GM18909 (cell line): ENCODE results near the gene STAC2.
"Not testable (repeated sequence)": the region's sequence is repeated elsewhere in the genome, so short reads cannot be mapped to it uniquely, and the experiment has no call there.

ENCODE experiments used
- ATAC-seq: cut with Tn5 transposase; IDR thresholded peaks from one replicate; pipeline ENCODE4 v1.9.1; 2021; ENCODE audit warnings: mild to moderate bottlenecking; ENCODE audit not compliant: unreplicated experiment, poor library complexity

Gene STAC2, protein sequence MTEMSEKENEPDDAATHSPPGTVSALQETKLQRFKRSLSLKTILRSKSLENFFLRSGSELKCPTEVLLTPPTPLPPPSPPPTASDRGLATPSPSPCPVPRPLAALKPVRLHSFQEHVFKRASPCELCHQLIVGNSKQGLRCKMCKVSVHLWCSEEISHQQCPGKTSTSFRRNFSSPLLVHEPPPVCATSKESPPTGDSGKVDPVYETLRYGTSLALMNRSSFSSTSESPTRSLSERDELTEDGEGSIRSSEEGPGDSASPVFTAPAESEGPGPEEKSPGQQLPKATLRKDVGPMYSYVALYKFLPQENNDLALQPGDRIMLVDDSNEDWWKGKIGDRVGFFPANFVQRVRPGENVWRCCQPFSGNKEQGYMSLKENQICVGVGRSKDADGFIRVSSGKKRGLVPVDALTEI

DNA sequence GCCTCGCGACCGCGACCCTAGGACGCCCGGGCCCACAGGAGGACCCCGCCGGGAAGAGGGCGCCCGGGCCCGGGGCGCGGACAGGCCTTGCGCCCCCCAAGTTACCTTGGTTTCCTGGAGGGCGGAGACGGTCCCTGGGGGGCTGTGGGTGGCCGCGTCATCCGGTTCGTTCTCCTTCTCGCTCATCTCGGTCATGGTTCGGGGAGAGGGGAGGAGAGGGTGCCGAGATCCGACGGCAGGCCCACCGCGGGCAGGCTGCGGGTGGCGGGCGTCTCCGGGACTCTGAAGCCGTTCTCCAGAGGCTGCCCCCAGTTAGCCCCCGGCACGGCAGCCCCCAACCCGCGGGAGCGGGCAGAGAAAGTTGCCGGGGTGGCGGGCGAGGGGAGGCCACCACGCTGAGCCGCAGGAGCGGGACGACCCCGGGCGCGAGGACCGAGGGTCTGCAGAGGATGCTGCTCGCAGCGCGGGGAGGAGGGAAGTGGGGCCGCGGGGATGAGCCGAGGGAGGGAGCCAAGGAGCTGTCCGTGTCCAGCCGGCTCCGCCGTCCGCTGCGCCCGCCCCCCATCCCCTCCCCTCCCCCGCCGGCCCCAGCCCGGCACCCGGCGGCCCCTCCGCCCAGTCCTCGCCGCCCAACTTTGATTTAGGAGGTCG, at the start of gene STAC2:
TSS of gene STAC2 (minus strand) at position 638 of the 651 bp plus-strand sequence. CDS start at position 195, 443 bp downstream.
- no peak for ATAC-seq

DNA sequence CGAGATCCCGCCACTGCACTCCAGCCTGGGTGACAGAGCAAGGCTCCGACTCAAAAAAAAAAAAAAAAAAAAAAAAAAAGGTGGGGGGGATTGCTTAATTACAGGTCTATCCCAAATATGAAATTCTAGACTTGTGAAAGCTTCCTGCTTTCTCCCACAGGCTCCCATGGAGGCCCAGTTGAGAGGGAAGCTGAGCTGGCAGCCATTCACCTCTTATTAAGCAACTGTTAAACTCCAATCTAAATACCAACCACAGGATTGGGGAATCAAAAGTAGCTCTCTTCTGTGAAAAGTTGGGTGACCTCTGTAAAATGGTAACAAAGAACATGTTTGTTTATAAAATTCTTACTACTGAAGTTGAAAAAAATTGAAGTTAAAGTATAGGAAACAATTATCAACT, 45.8 kb upstream of the STAC2 start:
- no peak for ATAC-seq

DNA sequence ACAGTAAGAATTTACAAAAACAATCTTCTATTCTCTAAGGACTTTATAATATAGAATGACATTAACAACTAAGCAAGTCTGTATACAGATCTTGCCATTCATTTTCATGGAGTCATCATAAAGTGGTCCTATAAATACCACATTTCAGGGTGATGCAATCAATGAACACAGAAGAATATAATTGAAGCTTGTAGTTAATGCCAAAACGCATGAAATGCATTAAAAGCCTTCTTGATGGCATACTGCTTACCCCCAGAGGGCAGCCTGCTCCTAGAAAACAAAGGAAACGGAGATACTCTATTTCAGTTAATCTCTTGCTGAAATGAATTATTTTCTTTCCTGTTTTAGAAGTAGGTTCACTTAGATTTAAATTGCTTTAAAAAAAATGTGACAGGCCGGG, 45.2 kb upstream of the STAC2 start:
- no peak for ATAC-seq

DNA sequence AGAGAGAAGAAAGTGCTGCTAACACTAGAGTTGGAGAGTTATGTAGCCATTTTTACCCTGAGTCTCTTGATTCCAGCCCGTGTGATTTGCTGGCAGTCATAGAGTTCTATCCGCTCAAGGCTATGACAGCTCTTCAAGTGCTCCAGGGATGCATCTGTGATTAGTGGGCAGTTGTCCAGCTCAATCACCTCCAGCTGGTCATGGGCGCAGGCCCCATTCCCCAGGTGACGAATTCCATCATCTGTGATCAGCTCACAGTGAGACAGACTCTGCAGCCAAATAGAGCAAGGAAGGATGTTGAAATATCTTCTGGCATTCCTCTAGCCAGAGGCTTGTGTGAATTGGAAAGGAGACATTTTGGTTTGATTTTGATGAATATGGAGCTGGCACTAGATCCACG, 38.4 kb upstream of the STAC2 start:
- ATAC-seq = no peak

DNA sequence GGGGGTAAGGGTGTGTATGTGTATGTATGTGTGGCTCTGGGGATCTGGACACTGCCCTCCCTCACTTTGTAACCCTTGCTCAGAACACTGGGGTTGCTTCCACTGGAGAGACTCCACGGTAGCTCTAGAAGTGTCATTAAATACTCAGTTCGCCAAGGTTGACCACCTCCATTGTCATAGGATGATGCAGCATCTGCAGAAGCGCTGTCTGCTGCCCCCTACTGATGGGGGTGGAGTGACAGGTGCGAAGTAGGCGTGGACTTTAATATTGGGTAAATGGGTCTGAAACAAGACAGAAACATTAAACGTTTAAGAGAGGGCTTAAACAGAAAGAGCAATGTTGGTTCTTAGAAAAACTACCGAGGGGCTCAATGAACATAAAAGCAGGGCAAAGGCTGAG, 35.5 kb upstream of the STAC2 start:
- ATAC-seq = no peak

DNA sequence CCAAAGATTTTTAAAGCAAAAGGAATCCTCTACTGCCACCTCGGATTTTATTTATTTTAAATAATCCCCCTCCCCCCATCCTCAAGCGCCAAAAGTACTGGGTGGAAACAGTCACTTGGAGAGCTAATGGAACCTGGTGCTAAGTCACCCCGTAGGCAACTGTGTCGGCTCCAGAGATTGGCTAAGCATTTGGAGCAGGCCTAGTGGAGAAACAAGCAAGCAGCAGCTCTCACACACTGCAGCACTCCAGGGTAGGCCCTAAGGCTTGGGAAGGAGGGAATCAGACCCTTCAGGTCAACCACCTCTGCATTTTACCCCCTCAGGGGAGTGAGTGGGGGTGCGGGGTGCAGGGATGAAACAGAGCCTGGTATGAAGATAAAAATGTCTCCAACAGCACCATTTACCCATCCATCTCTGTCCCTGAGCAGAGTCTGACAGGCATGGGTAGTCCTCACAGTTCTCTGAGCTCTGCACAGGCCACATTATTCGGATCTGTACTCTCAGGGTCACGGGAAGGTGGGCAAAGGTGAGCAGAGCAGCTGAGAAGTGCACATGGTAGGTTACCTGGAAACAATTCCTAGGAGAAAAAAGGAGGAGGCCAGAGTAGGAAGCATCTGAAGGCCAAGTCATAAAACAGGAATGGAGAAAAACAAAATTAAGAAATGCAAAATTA, 27.2 kb upstream of the STAC2 start:
- ATAC-seq = no peak

DNA sequence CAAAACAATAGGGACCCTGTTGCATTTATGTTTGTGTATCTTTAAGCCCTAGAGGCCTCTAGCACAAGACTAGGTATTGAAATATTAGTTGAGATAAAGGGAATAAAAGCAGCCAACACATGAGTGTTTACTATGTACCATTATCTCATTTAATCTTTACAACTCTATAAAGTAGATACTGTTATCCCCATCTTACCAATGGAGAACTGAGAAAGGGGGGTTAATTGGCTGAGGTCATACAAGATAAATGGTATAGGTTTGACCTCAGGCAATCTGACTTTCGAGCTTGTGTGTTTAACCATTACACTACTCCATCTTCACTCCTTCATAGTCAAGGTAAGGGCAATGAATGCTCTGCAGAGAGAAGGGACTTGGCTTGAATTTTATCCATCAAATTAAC, 26.3 kb upstream of the STAC2 start:
- ATAC-seq = no peak

DNA sequence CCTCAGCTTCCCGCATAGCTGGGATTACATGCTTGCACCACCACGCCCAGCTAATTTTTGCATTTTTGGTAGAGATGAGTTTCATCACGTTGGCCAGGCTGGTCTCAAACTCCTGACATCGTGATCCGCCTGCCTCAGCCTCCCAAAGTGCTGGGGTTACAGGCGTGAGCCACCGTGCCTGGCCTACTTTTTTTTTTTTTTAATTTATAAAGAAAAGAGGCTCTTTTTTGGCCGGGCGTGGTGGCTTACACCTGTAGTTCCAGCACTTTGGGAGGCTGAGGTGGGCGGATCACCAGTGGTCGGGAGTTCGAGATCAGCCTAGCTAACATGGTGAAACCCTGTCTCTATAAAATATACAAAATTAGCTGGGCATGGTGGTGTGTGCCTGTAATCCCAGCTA, 24.3 kb upstream of the STAC2 start:
- ATAC-seq = not testable (repeated sequence)

DNA sequence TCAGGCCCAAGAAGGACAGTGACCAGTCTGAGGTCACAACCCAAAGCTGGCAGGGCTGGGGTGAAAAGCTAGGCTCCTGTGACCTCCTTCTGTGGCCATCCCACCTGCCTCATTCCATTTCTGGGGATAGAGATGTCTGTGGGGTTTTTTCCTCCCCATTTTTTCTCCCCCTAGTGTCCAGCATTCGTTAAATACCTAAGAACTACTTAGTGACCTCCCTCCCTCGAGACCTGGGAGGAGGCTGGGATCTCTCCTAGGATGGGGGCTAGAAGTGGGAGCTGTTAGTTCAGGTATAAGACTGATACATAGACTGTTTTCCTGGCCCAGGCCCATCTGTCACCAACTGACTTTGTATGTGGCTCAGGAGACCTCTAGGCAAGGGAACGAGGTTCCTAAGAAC, 20.5 kb upstream of the STAC2 start:
- no peak for ATAC-seq

DNA sequence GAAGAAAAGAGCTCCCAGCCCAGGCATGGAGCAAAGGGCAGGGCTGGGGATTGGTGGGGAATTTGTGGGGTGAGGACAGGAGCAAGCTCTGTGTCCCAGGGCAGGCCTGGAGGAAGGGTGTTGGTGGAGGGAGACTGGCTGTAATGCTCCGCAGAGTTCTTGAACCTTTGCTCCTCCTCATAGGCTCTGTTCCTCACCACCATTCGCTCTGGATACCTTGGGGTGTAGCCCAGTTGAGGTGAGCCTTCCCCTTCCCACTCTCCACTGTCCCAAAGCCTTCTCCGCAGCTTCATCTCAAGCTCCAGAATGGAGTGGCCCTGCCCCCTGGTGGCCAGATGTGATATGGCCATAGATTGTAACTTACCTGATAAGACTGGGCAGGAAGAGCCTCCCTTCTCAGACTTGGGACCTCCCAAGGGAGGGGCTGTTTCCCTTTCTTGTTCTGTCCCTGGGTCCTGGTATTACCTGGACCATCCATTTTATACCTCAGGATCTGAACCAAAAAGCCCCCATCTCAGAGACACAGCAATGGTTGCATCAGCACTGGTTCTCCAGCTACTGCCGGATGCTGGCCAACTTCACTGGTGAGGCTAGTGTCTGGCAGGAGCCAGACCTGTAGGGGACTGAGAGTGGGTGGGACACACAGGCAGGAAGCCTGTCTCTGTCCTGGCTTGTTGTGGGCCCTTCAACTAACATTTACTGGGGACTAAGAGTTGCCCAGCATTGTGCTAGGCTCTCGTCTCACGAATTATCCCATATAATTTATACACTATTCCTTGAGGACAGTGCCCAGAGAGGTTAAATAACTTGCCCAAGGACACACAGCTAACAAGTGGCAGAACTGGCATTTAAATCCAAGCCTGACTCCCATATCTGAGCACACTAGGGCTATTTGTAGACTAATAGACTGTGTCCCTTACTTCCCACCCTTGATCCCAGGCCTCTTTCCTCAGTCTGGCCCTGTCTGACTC, 19.1 kb upstream of the STAC2 start:
- peak; percentile 64 for ATAC-seq

DNA sequence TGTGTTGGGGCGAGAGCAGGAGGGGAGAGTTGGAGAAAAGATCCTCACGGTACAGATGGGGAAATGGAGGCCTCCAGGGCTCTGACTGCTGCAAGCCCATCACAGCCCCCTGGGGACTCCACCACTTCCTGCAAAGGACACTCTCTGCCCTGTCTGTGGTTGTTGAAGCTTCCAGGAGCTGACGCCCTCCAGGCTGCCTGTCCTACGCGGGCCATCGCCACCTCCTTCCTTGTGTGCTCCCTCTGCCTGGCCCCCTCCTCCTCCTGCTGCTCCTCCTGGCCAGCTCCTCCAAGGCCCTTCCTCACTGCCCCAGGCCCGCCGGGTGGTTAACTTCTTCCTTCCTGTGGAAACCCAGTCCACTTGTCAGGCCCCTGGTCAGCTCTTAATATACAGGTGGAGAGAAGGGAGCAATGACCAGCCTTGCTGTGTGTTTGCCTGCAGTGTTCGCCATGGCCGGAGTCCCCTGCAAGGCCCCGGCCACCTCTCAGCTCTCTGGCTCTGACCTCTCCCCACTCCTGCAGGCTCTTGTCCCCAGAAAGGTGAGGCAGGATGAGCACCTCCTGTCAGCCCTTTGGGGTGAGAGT, 18.4 kb upstream of the STAC2 start:
- ATAC-seq = no peak

DNA sequence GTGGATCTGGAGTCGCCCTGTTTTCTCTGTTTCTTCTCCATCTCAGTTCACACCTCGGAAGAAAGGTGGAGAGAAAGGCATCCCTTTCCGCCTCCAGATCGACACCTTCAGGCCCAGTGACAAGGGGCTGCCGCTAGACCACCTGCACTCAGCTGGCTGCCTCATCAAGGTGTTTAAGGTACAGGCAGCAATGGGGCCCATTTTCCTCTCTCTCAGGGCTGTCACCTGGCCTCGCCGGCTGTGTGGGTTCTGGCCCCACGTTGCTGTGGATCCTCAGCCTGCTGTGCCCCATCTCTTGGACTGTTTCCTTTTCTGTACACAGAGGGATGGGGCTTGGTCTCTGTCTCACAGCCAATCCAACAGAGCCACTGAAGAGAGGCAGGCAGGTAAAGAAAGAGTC, 17.4 kb upstream of the STAC2 start:
- ATAC-seq = no peak

DNA sequence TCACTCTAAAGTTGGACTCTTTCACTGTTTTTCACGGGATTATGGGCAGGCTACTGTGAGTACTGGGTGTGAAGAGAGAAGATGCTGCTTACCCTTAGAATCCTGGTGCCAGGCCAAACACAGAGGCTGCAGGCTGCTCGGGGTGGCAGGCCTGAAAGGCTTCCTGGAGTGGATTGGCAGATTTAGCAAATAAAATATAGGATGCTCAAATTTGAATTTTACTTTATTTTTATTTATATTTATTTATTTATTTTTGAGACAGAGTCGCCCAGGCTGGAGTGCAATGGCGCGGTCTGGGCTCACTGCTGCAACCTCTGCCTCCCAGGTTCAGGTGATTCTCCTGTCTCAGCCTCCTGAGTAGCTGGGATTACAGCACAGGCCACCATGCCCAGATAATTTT, 14.9 kb upstream of the STAC2 start:
- no peak for ATAC-seq

DNA sequence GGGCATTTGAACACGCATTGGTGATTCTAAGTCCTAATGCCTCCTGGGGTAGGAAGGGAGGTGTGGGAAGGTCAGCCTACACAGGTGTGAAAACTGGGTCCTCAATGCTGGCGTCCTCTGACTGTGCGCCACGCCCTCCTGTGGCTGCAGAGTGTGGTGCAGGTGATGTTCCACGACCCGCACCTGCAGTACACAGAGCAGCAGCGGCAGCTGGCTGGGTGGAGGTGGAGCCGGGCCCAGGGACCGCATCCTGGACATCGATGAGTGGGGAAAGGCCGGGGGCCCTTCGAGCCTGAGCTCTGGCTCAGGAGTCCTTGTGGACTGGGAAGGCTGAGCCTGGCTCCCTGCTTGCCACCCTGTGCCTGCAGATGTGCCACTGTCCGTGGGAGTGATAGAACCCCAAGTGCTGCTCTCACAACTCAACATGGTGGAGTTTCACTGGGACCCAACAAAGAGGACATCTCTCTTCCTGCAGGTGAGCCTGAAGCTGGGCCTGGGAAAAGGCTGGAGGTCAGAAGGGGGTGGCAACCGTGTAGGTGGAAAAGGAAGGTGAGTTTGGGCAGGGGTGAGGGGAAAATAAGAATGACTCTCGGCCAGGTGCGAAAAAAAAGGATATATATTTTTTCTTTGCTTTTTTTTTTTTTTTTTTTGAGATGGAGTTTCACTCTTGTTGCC, 14.0 kb upstream of the STAC2 start:
- ATAC-seq = peak; percentile 46

DNA sequence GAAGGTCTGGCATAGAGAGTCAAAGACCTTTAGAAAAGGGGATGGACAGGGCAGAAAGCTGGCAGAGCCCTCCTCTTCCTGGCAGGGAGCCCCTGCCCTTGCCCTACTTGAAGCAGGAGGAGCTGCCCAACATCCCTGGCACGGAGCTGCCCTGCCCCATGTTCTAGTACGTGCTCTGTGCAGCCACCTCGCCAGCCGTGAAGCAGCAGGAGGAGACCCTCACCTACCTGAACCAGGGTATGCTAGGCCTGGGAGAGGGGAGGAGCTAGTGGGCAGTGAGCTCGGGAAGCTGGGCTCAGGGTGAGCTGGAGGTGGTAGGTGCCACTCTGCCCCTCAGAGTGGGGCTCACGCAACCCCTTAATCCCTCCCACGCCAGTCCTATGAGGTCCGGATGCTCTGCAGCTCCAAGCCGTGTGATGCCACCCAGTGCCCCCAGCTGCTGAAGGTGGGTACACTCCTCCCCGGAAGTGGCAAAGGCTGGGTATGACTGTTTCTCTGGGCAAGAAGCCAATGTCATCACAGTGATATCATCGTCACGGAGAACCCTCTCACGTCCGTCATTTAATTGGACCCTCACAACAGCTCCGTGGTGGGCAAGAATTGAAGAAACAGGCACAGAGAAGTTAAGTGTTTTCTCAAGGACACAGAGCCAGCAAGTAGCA, 12.7 kb upstream of the STAC2 start:
- ATAC-seq = no peak

DNA sequence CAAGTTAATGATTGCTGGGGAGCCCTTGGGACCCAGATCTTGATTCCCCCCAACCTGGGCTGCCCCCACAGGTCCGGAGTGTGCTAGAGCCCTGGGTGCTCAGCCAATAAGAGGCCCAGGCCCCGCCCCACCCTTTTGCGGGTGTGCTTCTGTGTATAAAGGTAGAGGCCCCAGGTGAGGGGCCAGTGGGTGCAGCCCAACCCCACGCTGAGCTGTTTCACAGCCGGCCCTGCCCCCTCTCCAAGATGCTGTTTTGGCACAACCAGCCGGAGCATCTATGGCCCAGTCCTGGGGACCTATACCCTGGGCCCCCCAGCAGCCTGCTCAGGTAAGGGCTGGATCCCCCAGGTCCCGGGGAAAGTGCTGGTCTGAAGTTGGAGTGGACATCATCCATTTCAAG, 11.8 kb upstream of the STAC2 start:
- no peak for ATAC-seq

DNA sequence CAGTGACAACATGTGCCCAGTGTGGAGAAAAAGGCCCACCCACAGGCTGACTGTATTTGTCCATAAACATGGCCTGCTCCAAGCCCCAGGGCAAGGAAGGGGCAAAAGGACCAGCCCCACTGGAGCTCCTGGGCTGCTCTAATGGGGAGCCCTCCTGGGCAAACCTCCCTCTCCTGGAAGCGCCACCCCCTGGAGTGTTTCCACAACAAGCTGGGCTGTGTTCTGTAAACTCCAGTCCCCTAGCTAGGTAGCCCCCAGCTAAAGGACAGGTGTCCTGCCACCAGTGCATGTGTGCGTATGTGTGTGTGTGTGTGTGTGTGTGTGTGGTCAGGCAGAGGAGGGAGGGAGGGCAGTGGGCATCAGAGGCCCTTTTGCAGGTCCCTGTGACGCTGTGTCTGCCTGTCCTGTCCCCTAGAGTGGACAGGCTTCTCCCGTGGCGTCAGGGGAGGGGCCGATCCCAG, 11.3 kb upstream of the STAC2 start:
- no peak for ATAC-seq

DNA sequence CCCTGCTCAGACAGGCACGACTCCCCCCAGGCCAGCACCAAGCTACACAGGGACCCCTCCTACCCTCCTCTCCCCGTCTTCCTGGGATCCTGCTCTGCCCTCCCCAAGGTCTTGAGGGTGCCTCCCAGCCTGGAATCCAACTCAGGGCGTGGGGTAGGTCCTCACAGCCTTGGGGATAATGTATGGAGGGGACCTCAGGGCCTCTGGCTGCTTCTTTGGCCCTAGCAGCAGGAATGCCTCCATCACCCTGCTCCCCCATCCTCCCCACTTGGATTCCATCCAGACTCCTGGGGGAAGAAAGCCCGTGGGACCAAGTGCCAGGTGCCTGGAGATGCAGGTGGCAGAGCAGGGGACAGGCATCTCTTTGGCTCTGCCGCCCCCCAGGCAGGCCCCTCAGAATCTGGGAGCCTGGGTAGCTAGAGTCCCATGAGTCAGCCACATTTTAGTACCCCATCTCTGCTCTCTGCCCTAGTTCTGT, 10.7 kb upstream of the STAC2 start:
- ATAC-seq = no peak
